Astrocyte of the cerebellum (primary cell): ENCODE data around the gene ZNF385C.
"Not testable (repeated sequence)": the region's sequence is repeated elsewhere in the genome, so short reads cannot be mapped to it uniquely, and the experiment has no call there.

ENCODE experiments used
- DNase-seq: peaks from one replicate; pipeline ENCODE4 v3.0.0-alpha.2; 2011; ENCODE audit warnings: low read depth
- H3K4me3 ChIP-seq: 2 replicates; pipeline ENCODE4 v1.5.1; 2011; ENCODE audit warnings: mild to moderate bottlenecking, low read depth, low read length, moderate library complexity
- in situ Hi-C: cut with HindIII; loops from 2 replicates; pipeline ENCODE4 v1.10.0; 2017; ENCODE audit warnings: low sequenced_read_pairs
- TF ChIP-seq, protein P1 (sequence below): IDR thresholded peaks from 2 replicates; pipeline ENCODE4 v1.5.1; 2012; ENCODE audit warnings: low read length, low read depth, moderate library complexity, mild to moderate bottlenecking; ENCODE audit errors: missing control alignments

Gene ZNF385C

DNA sequence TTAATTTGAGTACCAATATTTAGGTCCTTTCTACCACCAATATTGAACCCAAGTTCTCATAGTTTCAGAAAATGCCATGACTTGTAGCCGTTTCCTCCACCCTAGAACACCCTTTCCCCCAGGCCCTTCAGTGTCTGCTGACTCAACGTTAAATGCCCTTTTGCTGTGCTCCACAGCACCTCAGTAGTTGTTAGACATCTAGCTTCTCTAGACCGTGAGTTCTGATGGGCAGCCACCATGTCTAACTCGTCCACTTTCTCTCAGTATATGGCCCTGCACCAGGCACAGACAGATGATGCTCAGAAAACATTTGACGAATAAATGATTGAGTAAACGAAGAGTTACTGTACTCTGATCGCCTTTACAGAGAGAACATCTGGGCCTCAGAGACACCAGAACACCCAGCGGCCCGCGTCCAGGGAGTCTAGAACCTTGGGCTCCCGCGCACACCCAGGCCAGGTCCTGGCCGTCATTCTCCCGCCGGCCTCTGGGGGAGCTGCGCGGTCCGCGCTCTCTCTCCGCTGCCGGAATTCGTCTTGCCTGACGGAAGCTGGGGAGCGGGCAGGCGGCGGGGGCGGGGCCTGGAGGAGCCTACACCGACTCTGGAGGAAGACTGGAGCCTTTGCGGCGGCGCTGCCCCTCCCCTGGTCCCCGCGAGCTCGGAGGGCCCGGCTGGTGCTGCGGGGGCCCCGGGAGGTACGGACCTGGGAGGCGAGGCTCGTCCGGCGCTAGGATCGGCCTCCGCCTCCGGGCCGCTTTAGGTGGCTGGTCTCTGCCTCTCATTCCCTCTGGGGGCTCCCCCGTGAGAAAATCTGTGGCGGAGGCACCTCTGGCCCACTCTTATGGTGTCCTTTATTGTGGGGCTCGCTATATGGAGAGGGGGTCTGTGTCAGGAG, 78.5 kb downstream of the ZNF385C start, which contains the start of gene NKIRAS2:
NKIRAS2 (plus strand) TSS at position 582 of the 896 bp plus-strand sequence. CDS start 1,488 bp downstream, outside the sequence.
- H3K4me3 ChIP-seq, result peak within 1 kb of the TSS; percentile 80
- in situ Hi-C loops, result no loop called here
- peak; percentile 71 for DNase-seq
- TF ChIP-seq, protein P1, sequence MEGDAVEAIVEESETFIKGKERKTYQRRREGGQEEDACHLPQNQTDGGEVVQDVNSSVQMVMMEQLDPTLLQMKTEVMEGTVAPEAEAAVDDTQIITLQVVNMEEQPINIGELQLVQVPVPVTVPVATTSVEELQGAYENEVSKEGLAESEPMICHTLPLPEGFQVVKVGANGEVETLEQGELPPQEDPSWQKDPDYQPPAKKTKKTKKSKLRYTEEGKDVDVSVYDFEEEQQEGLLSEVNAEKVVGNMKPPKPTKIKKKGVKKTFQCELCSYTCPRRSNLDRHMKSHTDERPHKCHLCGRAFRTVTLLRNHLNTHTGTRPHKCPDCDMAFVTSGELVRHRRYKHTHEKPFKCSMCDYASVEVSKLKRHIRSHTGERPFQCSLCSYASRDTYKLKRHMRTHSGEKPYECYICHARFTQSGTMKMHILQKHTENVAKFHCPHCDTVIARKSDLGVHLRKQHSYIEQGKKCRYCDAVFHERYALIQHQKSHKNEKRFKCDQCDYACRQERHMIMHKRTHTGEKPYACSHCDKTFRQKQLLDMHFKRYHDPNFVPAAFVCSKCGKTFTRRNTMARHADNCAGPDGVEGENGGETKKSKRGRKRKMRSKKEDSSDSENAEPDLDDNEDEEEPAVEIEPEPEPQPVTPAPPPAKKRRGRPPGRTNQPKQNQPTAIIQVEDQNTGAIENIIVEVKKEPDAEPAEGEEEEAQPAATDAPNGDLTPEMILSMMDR, result peak; percentile 86

- DNase-seq, result no peak
- in situ Hi-C loops, result no loop called here
- no peak overlapping the region for H3K4me3 ChIP-seq
- TF ChIP-seq, protein P1, result no peak
Observed at GRCh38 chr17:42018988-42019387, 79.3 kb downstream of the ZNF385C start.

- TF ChIP-seq, protein P1, result no peak
- in situ Hi-C loops, result no loop called here
Observed at GRCh38 chr17:42018339-42018738, 79.9 kb downstream of the ZNF385C start.

GRCh38 chr17:42017866-42018200, 80.4 kb downstream of the ZNF385C start:
- in situ Hi-C loops, result no loop called here
- TF ChIP-seq, protein P1, result no peak
- no peak for DNase-seq
- H3K4me3 ChIP-seq, result peak overlapping the region; percentile 86

More at GRCh38 chr17:42018339-42018738, 79.9 kb downstream of the ZNF385C start:
- peak overlapping the region; percentile 86 for H3K4me3 ChIP-seq
- no peak for DNase-seq

- peak within 1 kb of the TSS; percentile 86 for H3K4me3 ChIP-seq
- in situ Hi-C loops, result no loop called here
- peak; percentile 80 for DNase-seq
- TF ChIP-seq, protein P1, result no peak
Observed at GRCh38 chr17:42016941-42017865, 81.1 kb downstream of the ZNF385C start, which contains the start of gene DNAJC7. DNAJC7 (minus strand) TSS chr17:42017439; CDS start chr17:42017416, 23 bp downstream.

- in situ Hi-C loops, result no loop called here
- TF ChIP-seq, protein P1, result no peak
- H3K4me3 ChIP-seq, result peak overlapping the region; percentile 86
- no peak for DNase-seq
Observed at GRCh38 chr17:42016411-42016831, 81.9 kb downstream of the ZNF385C start.

DNA sequence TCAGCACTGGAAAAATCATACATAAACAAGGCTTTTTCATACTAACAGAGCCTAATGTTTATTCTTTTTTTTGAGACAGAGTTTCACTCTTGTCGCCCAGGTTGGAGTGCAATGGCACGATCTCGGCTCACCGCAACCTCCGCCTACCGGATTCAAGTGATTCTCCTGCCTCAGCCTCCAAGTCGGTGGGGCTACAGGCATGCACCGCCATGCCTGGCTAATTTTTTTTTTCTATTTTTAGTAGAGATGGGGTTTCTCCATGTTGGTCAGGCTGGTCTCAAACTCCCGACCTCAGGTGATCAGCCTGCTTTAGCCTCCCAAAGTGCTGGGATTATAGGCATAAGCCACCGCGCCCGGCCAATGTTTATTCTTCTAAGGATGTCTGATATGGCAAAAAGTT, 84.5 kb downstream of the ZNF385C start:
- DNase-seq, in situ Hi-C loops, H3K4me3 ChIP-seq: not testable (repeated sequence)

GRCh38 chr17:42012363-42012762, 85.9 kb downstream of the ZNF385C start:
- in situ Hi-C loops, H3K4me3 ChIP-seq, DNase-seq: not testable (repeated sequence)
